Hepatocyte (in vitro differentiated cells): ENCODE results near the gene AGFG1. TPM values are rescaled to one million over a fixed set of nuclear protein-coding genes. Genes with fewer than 3 reads are reported as not detected.

Experiments
- DNase-seq: peaks from one replicate; pipeline ENCODE4 v3.0.0-alpha.2; 2016; ENCODE audit warnings: low spot score
- H2AFZ ChIP-seq: fragments of 200-600 bp; sonication (generic); 2 replicates; pipeline ENCODE4 v1.6.0; 2016; ENCODE audit warnings: antibody characterized with exemption, mild to moderate bottlenecking
- H3K27ac ChIP-seq: fragments of 200-600 bp; sonication (generic); 2 replicates; pipeline ENCODE4 v1.5.1; 2016; ENCODE audit warnings: mild to moderate bottlenecking
- H3K27me3 ChIP-seq: fragments of 200-600 bp; sonication (generic); 2 replicates; pipeline ENCODE4 v1.6.1; 2016
- H3K36me3 ChIP-seq: fragments of 200-600 bp; sonication (generic); replicated peaks from 2 replicates; pipeline ENCODE4 v1.5.1; 2016; ENCODE audit warnings: low read depth; ENCODE audit not compliant: insufficient read depth
- H3K4me1 ChIP-seq: fragments of 200-600 bp; sonication (generic); 2 replicates; pipeline ENCODE4 v1.5.1; 2016; ENCODE audit warnings: mild to moderate bottlenecking, moderate library complexity; ENCODE audit not compliant: insufficient read depth
- H3K4me2 ChIP-seq: fragments of 200-600 bp; sonication (generic); 2 replicates; pipeline ENCODE4 v1.6.0; 2016
- H3K4me3 ChIP-seq: fragments of 200-600 bp; sonication (generic); 2 replicates; pipeline ENCODE4 v1.5.1; 2016; ENCODE audit warnings: mild to moderate bottlenecking
- H3K79me2 ChIP-seq: fragments of 200-600 bp; sonication (generic); 2 replicates; pipeline ENCODE4 v1.6.0; 2017; ENCODE audit warnings: mild to moderate bottlenecking
- H3K9me2 ChIP-seq: fragments of 200-600 bp; sonication (generic); replicated peaks from 2 replicates; pipeline ENCODE4 v1.6.0; 2017; ENCODE audit warnings: mild to moderate bottlenecking; ENCODE audit not compliant: insufficient read depth
- H3K9me3 ChIP-seq: fragments of 200-600 bp; sonication (generic); 2 replicates; pipeline ENCODE4 v1.5.1; 2016; ENCODE audit warnings: low read depth, mild to moderate bottlenecking
- H4K20me1 ChIP-seq: fragments of 200-600 bp; sonication (generic); 2 replicates; pipeline ENCODE4 v1.6.0; 2016; ENCODE audit warnings: mild to moderate bottlenecking; ENCODE audit not compliant: insufficient read depth, poor library complexity, severe bottlenecking
- CTCF ChIP-seq: fragments of 200-600 bp; sonication (generic); IDR thresholded peaks from 2 replicates; pipeline ENCODE4 v1.5.1; 2016; ENCODE audit warnings: antibody characterized with exemption, mild to moderate bottlenecking; ENCODE audit not compliant: poor library complexity
- EZH2 ChIP-seq: fragments of 200-600 bp; sonication (generic); IDR thresholded peaks from 2 replicates; pipeline ENCODE4 v1.6.1; 2016; ENCODE audit warnings: antibody characterized with exemption, mild to moderate bottlenecking, borderline replicate concordance
- EZH2phosphoT487 ChIP-seq: fragments of 200-600 bp; sonication (generic); IDR thresholded peaks from one replicate; pipeline ENCODE4 v1.6.1; 2018; ENCODE audit warnings: antibody characterized with exemption, mild to moderate bottlenecking, low read depth, moderate library complexity; ENCODE audit not compliant: unreplicated experiment, severe bottlenecking
- WGBS: methylation state at CpG from one replicate; pipeline ENCODE4 v1.1.6; 2016; ENCODE audit warnings: low lambda C conversion rate; ENCODE audit errors: missing lambda C conversion rate; 5-methylcytosine and 5-hydroxymethylcytosine counted together
- polyA plus RNA-seq: library from polyadenylated mRNA; unstranded; fragments of >200 nt; fragmentation: Nextera tagmentation; extraction: Ambion mirVana; gene quantifications from 2 replicates; pipeline ENCODE4 v1.2.1, GENCODE V29; 2016
- total RNA-seq: library from RNA; depleted of rRNA; stranded (reverse); fragments of >200 nt; gene quantifications from 2 replicates; pipeline ENCODE4 v1.2.3, GENCODE V29; 2014

Gene AGFG1
- total and polyA plus RNA-seq, 2 experiments from 2014 or later = 62.4 to 91.6 TPM

GRCh38 chr2:227511955-227512354 is 40.0 kb downstream of the AGFG1 start:
- Histone ChIP-seq H3K9me3 (no peaks in the 10 kb centered on the region), H2AFZ (no peak overlapping the region), H3K79me2 (peaks cover 100% of the 10 kb centered on the region), H3K4me2 (no peak overlapping the region), H3K9me2 (no peaks in the 10 kb centered on the region), H4K20me1 (peaks cover 91% of the 10 kb centered on the region), H3K4me3 (no peak overlapping the region), H3K36me3 (no peaks in the 10 kb centered on the region), H3K27ac (peak overlapping the region; percentile 21), H3K27me3 (no peaks in the 10 kb centered on the region), H3K4me1 (peaks cover 35% of the 10 kb centered on the region)
- no peak for TF ChIP-seq EZH2
- TF ChIP-seq EZH2phosphoT487 = no peak
- TF ChIP-seq CTCF = no peak
- DNase-seq = no peak
- 88% methylated on average over 3 of the region's 3 CpGs for WGBS

- Histone ChIP-seq H3K27me3 (no peaks in the 10 kb centered on the region), H3K79me2 (peaks cover 100% of the 10 kb centered on the region), H3K9me3 (no peaks in the 10 kb centered on the region), H3K4me2 (no peak overlapping the region), H3K4me1 (peaks cover 33% of the 10 kb centered on the region), H2AFZ (no peak overlapping the region), H3K9me2 (no peaks in the 10 kb centered on the region), H3K36me3 (no peaks in the 10 kb centered on the region), H3K4me3 (no peak overlapping the region), H4K20me1 (peaks cover 93% of the 10 kb centered on the region), H3K27ac (no peak overlapping the region)
- 93% methylated on average over 1 of the region's 1 CpG for WGBS
- TF ChIP-seq CTCF = no peak
- TF ChIP-seq EZH2 = no peak
- TF ChIP-seq EZH2phosphoT487 = no peak
- no peak for DNase-seq
Measured at GRCh38 chr2:227513113-227513512, 41.2 kb downstream of the AGFG1 start.

GRCh38 chr2:227515742-227516141 is 43.8 kb downstream of the AGFG1 start:
- Histone ChIP-seq H3K27me3 (no peaks in the 10 kb centered on the region), H3K9me2 (no peaks in the 10 kb centered on the region), H3K27ac (no peak overlapping the region), H3K9me3 (no peaks in the 10 kb centered on the region), H3K4me3 (no peak overlapping the region), H3K79me2 (peaks cover 100% of the 10 kb centered on the region), H3K4me2 (no peak overlapping the region), H2AFZ (no peak overlapping the region), H4K20me1 (peaks cover 96% of the 10 kb centered on the region), H3K4me1 (peaks cover 20% of the 10 kb centered on the region), H3K36me3 (no peaks in the 10 kb centered on the region)
- WGBS = 56% methylated on average over 1 of the region's 1 CpG
- DNase-seq = no peak
- TF ChIP-seq EZH2phosphoT487 (no peak), EZH2 (no peak), CTCF (no peak)

GRCh38 chr2:227517724-227518123 is 45.8 kb downstream of the AGFG1 start:
- Histone ChIP-seq H3K4me1 (peaks cover 4% of the 10 kb centered on the region), H3K79me2 (peaks cover 100% of the 10 kb centered on the region), H3K4me2 (no peak overlapping the region)

More at GRCh38 chr2:227517724-227518123, 45.8 kb downstream of the AGFG1 start:
- Histone ChIP-seq H3K4me3 (no peak overlapping the region), H3K9me2 (no peaks in the 10 kb centered on the region), H3K27ac (no peak overlapping the region), H4K20me1 (peaks cover 83% of the 10 kb centered on the region), H3K27me3 (no peaks in the 10 kb centered on the region), H2AFZ (no peak overlapping the region), H3K36me3 (no peaks in the 10 kb centered on the region), H3K9me3 (no peaks in the 10 kb centered on the region)
- 77% methylated on average over 5 of the region's 5 CpGs for WGBS
- DNase-seq = no peak
- TF ChIP-seq EZH2phosphoT487 (no peak), EZH2 (no peak), CTCF (no peak)
